SU-DHL-6 (cell line): ENCODE data around the gene RAB3IP.

Experiments used
- H2AFZ ChIP-seq: fragments of 200-600 bp; sonication (generic); 2 replicates; pipeline ENCODE4 v1.6.1; 2014; ENCODE audit warnings: low read depth, mild to moderate bottlenecking, moderate library complexity, mixed read lengths, antibody characterized with exemption, low read length; ENCODE audit not compliant: severe bottlenecking
- H3F3A ChIP-seq: fragments of 200-600 bp; shearing (Covaris generic); 2 replicates; pipeline ENCODE4 v1.6.0; 2016; ENCODE audit warnings: antibody characterized with exemption, mild to moderate bottlenecking; ENCODE audit not compliant: insufficient read depth
- H3K27ac ChIP-seq: fragments of 200-600 bp; sonication (generic); 2 replicates; pipeline ENCODE4 v1.5.1; 2016; ENCODE audit warnings: low read depth, mild to moderate bottlenecking, low read length, moderate library complexity, mixed read lengths
- H3K27me3 ChIP-seq: fragments of 200-600 bp; sonication (generic), shearing (Covaris generic); 2 replicates; pipeline ENCODE4 v1.6.0; 2014; ENCODE audit warnings: mild to moderate bottlenecking, low read length
- H3K36me3 ChIP-seq: fragments of 200-600 bp; sonication (generic); 2 replicates; pipeline ENCODE4 v1.6.1; 2014; ENCODE audit warnings: mild to moderate bottlenecking, low read length, mixed read lengths
- H3K4me2 ChIP-seq: fragments of 300-600, 200-600 bp; shearing (Covaris generic), sonication (generic); 2 replicates; pipeline ENCODE4 v1.6.0; 2014; ENCODE audit warnings: low read length, low read depth, mild to moderate bottlenecking; ENCODE audit not compliant: poor library complexity, severe bottlenecking
- H3K4me3 ChIP-seq: fragments of 200-600 bp; sonication (generic); 2 replicates; pipeline ENCODE4 v1.5.1; 2014; ENCODE audit warnings: antibody characterized with exemption, low read length, mild to moderate bottlenecking, mixed read lengths; ENCODE audit not compliant: insufficient read depth, poor library complexity, severe bottlenecking
- H3K79me2 ChIP-seq: fragments of 200-600 bp; sonication (generic); 2 replicates; pipeline ENCODE4 v1.6.1; 2014; ENCODE audit warnings: mild to moderate bottlenecking, low read length, moderate library complexity; ENCODE audit not compliant: insufficient read depth
- H3K9ac ChIP-seq: fragments of 200-600 bp; sonication (generic); 2 replicates; pipeline ENCODE4 v1.7.0; 2014; ENCODE audit warnings: mild to moderate bottlenecking, low read length
- H3K9me2 ChIP-seq: fragments of 200-600 bp; sonication (generic); replicated peaks from 2 replicates; pipeline ENCODE4 v1.6.1; 2014; ENCODE audit warnings: low read length; ENCODE audit not compliant: insufficient read depth
- H3K9me3 ChIP-seq: fragments of 200-600 bp; sonication (generic); 2 replicates; pipeline ENCODE4 v1.6.1; 2014; ENCODE audit warnings: low read length, mixed read lengths; ENCODE audit not compliant: insufficient read depth
- H4K20me1 ChIP-seq: fragments of 200-600 bp; sonication (generic); 2 replicates; pipeline ENCODE4 v1.6.1; 2014; ENCODE audit warnings: low read depth, mild to moderate bottlenecking, antibody characterized with exemption, low read length, moderate library complexity, mixed read lengths
- EZH2phosphoT487 ChIP-seq: fragments of 200-600 bp; sonication (generic), shearing (Covaris generic); conservative IDR thresholded peaks from 2 replicates; pipeline ENCODE4 v1.6.1; 2018; ENCODE audit warnings: mild to moderate bottlenecking, antibody characterized with exemption, low read length, moderate library complexity, mixed read lengths
- TF ChIP-seq, protein P1 (sequence below): fragments of 200-600 bp; sonication (generic); IDR thresholded peaks from one replicate; pipeline ENCODE4 v1.5.1; 2017; ENCODE audit warnings: antibody characterized with exemption, mild to moderate bottlenecking, low read length, moderate library complexity; ENCODE audit not compliant: insufficient read depth, poor library complexity, severe bottlenecking

The RAB3IP gene

DNA sequence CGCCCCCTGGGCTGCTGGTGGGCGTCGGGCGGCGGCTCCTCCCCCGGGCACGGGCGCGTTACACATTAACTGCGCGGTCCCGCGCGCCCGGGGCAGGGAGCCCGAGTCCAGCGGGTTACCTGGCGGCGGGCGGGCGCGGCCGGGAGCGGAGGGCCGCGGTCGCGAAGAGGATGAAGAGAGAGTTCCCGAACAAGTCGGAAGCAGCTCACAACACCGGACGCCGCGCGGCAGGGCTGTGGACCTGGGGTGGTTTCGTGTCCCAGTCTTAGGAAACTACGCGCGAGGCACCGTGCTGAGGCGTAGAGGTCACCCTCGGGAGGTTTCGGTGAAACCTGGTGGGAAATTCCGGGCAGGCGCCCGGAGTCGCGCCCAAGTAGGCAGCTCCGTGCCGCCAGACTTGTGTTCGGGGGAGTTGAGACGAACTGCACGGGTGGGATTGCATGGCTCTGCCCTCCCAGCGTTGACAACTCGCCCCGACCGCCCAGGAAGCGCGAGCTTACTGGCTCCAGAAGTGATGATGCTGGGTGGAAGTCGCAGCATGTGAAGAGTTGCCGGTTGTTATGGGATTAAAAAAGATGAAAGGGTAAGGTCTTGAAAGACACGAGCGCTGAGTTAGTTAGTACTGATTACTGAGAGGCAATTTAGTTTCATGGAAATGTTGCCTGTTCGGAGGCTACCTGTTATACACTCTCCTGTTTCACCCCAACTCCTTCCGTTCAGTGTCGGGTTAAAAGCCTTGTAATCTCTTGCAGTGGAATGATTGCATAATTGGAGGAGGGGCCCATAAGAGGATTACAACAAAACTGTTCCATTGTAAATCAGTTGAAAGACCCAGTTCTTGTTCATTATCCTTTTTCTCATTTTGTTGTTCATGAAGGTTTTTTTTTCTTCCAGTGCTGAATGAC is 879 bp downstream of the RAB3IP start:
- no peaks in the 10 kb centered on the region for H3K9me2 ChIP-seq
- peaks cover 24% of the 10 kb centered on the region; the same call in 1 of the 2 replicates for H3K79me2 ChIP-seq
- H3K27me3 ChIP-seq = no peaks in the 10 kb centered on the region
- peak overlapping the region; percentile 82 for H3K9ac ChIP-seq
- H4K20me1 ChIP-seq = peaks cover 16% of the 10 kb centered on the region
- peak overlapping the region; percentile 93 for H3K4me3 ChIP-seq
- H3F3A ChIP-seq = 0 out of 2 replicates have a peak, but pooled peaks cover 6% of the 10 kb centered on the region
- peak overlapping the region; percentile 76 for H2AFZ ChIP-seq
- peak overlapping the region; percentile 77 for H3K27ac ChIP-seq
- TF ChIP-seq, protein P1, sequence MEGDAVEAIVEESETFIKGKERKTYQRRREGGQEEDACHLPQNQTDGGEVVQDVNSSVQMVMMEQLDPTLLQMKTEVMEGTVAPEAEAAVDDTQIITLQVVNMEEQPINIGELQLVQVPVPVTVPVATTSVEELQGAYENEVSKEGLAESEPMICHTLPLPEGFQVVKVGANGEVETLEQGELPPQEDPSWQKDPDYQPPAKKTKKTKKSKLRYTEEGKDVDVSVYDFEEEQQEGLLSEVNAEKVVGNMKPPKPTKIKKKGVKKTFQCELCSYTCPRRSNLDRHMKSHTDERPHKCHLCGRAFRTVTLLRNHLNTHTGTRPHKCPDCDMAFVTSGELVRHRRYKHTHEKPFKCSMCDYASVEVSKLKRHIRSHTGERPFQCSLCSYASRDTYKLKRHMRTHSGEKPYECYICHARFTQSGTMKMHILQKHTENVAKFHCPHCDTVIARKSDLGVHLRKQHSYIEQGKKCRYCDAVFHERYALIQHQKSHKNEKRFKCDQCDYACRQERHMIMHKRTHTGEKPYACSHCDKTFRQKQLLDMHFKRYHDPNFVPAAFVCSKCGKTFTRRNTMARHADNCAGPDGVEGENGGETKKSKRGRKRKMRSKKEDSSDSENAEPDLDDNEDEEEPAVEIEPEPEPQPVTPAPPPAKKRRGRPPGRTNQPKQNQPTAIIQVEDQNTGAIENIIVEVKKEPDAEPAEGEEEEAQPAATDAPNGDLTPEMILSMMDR = no peak
- no peak for TF ChIP-seq EZH2phosphoT487
- H3K9me3 ChIP-seq = no peaks in the 10 kb centered on the region
- 0 out of 2 replicates have a peak, but pooled peaks cover 8% of the 10 kb centered on the region for H3K36me3 ChIP-seq
- H3K4me2 ChIP-seq = peak overlapping the region; percentile 72

DNA sequence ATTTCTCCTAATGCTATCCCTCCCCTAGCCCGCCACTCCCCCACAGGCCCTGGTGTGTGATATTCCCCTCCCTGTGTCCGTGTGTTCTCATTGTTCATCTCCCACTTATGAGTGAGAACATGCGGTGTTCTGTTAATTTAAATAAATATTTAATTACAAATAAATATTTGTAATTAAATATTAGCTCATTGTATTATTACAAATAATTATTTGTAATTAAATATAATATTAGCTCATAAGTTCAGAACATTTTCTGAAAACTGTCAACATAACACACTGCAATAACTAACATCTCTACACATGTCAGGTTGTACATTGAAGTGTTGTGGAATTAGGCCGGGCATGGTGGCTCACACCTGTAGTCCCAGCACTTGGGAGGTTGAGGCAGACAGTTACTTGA is 5.4 kb downstream of the RAB3IP start:
- peaks cover 24% of the 10 kb centered on the region; the same call in 1 of the 2 replicates for H3K79me2 ChIP-seq
- no peak overlapping the region for H2AFZ ChIP-seq
- TF ChIP-seq EZH2phosphoT487 = no peak
- TF ChIP-seq, protein P1 = no peak

DNA sequence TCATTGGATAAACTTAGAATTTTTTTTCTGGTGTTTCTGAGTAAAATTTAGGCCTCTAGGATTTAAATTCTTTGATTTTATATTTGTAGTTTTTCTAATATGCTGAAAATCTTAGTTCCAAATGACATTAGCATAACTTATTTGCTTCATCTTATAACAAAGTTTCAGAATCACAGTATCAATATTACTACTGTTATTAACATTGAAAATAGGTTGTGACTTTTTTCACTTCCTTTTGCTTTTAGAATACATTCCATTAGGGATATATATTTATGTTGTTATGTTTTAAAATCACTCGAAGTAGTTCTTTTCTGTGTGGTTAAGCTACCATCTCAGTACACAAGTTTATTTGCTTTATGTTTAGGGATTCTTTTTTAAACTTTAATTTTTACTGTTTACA is 12.8 kb downstream of the RAB3IP start:
- Histone ChIP-seq H3K79me2 (peaks cover 23% of the 10 kb centered on the region), H3K27me3 (no peaks in the 10 kb centered on the region), H3K27ac (no peak overlapping the region), H4K20me1 (no peaks in the 10 kb centered on the region), H3K9me2 (no peaks in the 10 kb centered on the region), H3K9me3 (no peaks in the 10 kb centered on the region), H3K4me2 (no peak overlapping the region), H2AFZ (no peak overlapping the region), H3K4me3 (no peak overlapping the region), H3F3A (no peaks in the 10 kb centered on the region), H3K36me3 (peaks cover 5% of the 10 kb centered on the region; the same call in 1 of the 2 replicates), H3K9ac (no peak overlapping the region)
- TF ChIP-seq, protein P1 = no peak
- TF ChIP-seq EZH2phosphoT487 = no peak

More for the DNA sequence above, 5.4 kb downstream of the RAB3IP start:
- H3K9me3 ChIP-seq = no peaks in the 10 kb centered on the region
- H3K4me2 ChIP-seq = no peak overlapping the region
- H3F3A ChIP-seq = 0 out of 2 replicates have a peak, but pooled peaks cover 6% of the 10 kb centered on the region
- H3K4me3 ChIP-seq = no peak overlapping the region
- H4K20me1 ChIP-seq = peaks cover 16% of the 10 kb centered on the region
- no peak overlapping the region for H3K9ac ChIP-seq
- no peaks in the 10 kb centered on the region for H3K27me3 ChIP-seq
- H3K36me3 ChIP-seq = 0 out of 2 replicates have a peak, but pooled peaks cover 8% of the 10 kb centered on the region
- no peaks in the 10 kb centered on the region for H3K9me2 ChIP-seq
- no peak overlapping the region for H3K27ac ChIP-seq
